Central memory CD4-positive, alpha-beta T cell (primary cell): ENCODE data around the gene MYOF.

Experiments used
- DNase-seq: peaks from one replicate; pipeline ENCODE4 v3.0.0; 2022

Gene MYOF

DNA sequence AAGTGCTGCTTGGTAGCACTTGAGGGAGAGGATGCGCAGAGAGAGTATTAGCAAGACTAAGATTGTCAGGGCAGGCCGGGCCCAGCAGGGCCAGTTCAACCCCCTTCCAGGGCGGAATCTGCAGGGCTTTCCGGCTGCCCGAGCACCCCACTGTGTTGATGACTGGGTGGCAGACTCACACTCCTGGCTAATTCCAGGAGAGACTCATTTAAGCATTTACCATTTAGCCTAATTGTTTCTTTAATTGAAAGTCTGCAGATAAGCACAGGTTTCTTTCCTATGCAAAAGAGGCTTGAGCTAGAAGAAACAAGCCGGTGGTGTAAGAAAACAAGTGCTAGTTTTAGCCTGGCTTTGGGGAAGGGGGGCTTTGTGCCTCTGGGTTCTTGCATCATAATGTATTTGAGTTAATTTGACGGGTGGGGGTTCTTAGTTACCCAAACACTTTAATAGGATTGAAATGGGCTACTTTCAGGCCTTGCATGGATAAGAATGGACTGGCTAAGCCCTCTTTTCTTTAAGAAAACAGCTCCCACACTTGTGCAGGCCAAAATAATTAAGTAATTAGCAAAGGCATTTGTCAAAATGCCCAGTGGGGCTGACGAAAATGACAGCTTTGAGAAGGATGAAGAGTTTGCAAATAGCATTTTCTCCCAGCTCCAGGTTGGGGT lies 201.3 kb downstream of the MYOF start:
- DNase-seq = no peak

DNA sequence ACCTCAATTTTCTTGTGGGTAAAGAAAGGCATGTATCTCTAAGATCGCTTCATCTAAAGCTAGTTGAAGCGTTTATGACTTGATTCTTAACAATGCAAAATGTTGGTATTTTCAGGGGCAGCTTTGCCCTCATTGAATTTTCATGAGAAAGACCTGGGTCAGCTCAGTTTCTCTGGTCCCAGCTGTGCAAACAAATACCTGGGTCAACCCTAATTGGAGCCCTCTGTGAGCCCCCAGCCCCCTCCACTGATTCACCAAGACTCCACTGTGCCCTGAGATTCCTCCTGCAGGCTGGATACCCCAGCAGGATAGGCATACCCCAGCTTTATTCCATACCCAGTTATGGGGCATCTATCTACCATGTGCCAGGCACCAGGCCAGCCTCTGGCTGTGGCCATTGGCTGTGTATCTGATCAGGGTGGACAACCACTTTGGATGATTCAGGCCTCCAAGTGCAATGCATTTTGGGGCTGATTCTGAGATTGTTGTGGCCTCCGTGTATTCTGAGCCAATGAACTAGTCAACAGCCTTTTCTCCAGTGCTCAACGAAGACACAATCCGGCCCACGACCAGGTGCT lies 201.9 kb downstream of the MYOF start:
- DNase-seq = no peak

DNA sequence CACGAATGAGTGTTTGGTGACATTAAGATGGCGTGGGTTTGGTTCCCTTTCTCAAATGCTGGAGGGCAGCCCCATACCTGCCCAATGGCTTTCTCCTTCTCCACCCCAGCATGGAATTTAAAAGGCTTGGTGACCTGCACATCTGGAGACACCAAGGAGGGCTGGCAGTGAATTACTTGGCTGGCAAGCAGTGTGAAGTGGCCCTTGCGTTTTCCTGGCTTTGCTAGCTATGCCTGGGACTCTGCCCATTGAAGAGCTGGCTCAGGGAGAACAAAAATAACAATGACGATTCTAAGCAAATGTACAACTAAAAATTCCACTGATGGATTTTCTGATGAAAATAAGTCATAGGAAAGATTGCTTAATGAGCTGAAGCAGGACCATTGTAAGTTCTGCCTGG lies 204.8 kb downstream of the MYOF start:
- no peak for DNase-seq

DNA sequence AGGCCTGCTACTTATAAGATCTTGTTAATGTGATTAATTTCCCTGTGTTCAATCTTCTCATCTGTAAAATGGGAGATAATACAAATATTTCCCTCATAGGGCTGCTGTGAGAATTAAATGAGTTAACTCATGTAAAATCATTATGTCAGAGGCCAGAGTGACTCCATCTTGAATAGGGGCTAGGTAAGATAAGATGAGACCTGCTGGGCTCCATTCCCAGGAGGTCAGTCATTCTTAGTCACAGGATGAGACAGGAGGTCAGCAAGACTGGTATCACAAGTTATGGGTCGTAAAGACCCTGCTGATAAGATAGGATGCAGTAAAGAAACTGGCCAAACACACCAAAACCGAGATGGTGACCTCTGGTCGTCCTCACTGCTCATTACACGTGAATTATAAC lies 207.7 kb downstream of the MYOF start:
- DNase-seq = no peak

DNA sequence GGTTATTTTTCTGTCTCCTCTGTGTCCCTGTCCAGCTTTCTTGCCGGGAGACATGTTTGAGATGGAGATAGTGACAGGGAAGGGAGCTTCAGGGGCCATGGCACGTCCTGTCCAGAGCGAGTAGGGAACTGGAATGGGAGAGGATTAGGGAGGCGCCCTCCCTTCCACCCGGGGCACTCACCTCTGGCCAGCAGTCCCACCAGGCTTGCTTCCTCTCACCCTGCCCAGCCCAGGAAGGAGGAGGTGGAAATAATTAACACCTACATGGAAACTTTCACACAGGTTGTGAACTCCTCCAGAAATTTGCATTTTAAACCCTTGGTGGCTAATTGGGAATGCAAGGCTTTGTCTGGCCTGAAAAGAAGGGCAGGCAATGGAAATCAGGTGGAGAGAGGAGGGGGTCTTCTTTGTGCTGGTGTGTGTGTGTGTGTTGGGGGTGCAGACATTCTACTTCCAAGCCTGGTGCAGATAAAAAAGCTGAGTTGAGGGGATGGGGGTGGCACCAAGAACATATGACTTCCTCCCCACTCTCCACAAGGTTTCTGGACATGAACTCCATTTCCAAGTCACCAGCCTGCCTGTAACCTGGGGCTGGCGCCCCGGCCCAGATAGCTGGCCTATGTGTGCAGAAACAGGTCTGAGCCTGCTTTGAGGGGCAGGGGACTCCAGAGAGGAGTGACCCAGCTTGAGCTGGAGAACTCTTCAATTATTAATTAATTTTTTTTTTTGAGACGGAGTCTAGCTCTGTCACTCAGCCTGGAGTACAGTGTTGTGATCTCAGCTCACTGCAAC lies 209.1 kb downstream of the MYOF start:
- no peak for DNase-seq

DNA sequence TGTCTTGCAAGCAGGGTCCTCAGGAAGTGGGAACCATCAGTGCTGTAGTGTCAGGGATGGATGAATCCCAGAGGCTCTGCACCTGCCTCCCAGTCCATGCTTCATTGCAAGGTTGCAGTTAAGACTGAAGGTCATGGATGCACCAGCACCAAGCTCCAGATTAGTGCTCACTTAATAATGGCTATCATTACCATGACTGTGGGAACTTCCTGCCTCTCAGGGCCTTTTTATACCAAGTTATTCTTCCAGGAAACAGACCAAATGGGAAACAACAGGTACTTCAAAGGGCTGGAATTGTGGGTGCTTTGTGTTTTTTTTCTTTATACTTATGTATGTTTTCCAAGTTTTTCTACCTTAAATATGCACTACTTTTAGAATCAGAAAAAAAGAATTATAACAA lies 210.8 kb downstream of the MYOF start:
- no peak for DNase-seq

DNA sequence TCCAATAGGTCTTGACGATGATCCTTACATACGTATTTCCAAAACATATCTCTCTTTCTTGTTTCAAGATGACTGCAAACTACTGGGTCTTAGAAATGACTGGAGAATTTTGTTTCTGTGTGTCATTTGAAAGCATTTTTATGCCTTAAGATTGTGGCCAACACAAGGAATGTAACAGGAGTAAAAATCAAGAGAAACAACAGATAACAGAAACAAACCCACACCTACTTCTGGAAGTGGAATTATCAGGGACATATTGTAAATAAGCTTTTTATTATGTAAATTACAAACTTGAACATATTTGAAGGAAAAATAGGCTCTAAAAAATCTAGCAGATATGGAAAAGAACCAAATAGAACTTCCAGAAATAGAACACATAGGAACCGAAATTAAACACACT lies 212.9 kb downstream of the MYOF start:
- DNase-seq = no peak

DNA sequence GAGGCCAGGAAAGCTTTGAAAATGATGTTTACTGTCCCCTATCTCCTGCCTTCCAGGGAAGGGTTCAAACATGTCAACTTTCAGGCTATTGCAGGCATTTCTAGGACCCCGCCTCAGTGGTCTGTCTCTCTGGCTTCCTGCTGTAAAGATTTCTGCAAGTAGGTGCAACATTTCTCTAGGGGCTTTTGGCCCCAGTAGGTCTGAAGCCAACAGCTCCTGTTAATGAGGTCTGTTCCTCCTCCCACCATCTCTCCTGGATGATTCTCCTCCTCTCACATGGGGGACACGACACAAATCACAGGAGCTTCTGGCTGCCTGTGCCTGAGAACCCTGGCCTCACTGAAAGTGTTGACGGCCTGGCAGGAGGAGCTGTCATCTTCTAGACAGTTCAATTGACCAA lies 214.1 kb downstream of the MYOF start:
- no peak for DNase-seq

DNA sequence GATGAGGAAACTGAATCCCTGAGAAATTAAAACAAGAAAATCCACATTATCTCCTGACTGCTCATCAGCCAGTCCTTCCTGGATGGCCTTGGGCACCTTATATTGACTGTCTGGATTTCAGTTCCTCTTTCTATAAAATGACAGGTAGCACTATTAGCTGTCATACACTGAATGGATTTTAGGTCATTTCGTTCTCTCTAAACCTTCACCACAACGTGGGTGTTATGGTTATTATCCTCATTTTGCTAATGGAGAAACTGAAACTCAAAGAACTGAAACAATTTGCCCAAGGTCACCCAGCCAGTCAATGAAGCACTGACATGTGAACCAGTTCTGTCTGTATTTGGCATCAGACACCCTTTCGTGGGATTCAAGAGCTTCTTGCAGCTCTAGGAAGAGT lies 214.6 kb downstream of the MYOF start:
- DNase-seq = no peak

DNA sequence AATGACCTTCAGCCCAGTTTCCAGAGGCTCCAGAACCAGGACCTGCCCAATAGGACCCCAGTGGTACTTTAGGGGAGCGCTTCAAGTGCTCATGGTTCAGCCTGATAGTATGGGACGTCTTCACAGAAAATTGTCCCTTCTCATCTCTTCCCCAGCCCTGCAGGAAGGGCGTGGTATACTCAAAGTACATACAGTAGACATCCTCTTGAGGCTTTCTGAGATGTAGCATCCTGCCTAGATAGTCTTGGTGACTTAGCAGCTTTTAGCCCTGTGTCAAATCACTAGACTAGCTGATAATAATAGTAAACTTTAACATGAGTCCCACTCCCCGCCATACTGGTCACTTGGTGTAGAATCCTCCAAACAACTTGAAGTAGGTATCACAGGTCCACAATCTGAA lies 215.3 kb downstream of the MYOF start:
- DNase-seq = no peak

DNA sequence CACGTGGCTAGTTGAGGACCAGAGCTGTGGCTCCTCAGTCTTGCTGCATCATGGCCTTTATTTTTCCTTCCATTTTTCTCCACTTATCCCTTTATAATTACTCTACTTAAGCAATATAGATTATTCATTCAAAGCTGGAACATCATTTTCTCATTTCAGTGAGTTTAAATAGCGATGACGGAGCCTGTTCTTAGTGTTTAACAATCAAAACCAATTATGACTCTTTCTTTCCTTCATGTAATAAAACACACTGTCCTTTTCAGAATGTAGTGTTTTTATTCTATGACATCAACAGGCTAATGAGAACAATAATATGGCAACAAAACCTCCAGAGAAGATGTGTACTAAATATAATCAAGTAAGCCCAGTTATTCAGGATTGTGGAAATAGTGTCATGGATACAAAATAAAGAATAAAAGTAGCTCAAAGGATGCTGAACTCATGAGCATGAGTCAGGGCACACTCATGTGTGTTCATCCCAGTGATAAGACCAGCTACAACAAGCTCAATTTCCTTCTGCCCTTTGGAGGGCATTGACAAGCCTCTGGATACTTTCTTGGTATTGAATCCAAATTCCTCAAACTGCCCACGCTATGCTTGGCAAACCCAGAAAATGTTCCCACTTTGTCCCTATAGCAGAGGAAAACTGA lies 220.0 kb downstream of the MYOF start:
- no peak for DNase-seq

DNA sequence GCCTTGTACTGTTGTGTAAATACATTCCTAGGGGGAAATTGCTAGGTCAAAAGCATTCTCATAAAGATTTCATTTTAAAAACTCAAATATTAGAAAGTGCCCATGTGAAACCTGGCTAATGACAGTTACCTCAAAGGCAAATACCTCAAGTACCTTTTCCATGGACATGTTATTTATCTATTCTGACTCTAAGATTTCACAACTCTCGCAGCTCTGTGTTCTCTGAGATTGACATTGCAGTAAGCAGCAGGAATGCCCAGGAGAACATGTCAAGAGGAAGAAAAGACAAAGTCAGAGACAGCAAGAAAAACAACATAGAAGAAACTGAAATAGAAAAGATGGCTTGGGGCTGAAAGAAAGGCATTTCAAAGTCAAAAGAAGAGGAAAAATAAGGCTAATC lies 221.0 kb downstream of the MYOF start:
- no peak for DNase-seq

DNA sequence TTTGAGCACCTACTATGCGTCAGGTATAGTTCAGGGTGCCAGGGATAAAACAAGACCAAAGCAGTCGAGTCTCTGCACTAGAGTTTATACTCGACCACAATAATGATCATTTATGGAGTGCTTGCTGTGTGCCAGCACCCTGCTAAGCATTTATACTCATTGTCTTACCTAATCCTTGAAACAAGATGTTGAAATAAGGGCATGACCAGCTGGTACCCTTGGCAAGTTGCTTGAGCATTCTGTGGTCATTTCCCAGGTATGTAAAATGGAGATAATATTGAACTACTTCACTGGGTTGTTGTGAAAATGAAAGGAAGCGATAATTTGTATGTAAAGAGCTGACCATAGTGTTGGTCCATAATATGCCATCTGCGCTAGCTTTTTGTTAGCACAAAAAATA lies 223.0 kb downstream of the MYOF start:
- DNase-seq = no peak
